Kidney capillary endothelial cell (primary cell): Measurements from ENCODE around the gene CPNE2.
"Not testable (repeated sequence)": the region's sequence is repeated elsewhere in the genome, so short reads cannot be mapped to it uniquely, and the experiment has no call there.

Source experiments
- DNase-seq: peaks from one replicate; pipeline ENCODE4 v3.0.0-alpha.2; 2018; ENCODE audit warnings: low spot score

The CPNE2 gene

DNA sequence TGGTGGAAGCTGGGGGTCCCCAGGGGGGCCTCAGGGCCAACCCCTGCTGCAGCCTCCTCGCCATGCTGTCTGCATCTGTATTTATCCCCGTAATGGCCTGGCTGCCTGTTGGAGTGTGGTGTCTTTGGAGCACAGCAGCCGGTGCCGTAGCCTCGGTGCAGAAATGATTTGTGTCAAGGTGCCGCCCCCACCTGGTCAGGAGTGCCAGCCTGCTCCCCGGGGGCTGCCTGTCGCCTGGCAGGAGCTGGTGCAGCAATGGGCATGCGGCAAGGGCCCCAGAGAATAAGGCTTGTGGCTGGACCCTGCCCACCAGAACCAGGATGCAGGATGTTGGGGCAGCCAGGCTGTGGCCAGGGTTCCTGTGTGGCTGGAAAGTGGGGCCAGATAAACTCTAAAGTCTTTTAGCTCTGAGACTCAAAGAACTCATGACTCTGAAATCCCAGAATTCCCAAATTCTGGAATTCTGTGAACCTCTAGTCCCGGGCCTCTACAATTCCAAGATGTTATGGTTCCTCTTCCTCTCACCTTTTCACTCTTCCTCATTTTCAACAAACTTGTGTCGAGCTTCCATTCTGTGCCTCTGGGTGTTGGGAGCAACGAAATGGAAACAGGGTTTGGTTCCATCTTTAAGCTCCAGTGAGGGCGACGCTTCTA lies 5.9 kb downstream of the CPNE2 start:
- no peak for DNase-seq

DNA sequence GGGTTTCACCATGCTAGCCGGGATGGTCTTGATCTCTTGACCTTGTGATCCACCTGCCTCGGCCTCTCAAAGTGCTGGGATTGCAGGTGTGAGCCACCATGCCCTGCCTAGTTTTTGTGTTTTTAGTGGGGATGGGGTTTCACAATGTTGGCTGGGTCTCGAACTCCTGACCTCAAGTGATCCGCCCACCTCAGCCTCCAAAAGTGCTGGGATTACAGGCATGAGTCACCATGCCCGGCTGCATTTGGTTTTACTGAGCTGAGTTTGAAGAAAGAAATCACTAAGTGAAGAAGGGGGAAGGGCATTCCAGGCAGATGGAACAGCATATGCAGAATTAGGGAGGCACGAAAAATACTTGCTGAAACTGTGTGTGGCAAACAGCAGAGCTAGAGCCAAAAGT lies 7.6 kb downstream of the CPNE2 start:
- not testable (repeated sequence) for DNase-seq

DNA sequence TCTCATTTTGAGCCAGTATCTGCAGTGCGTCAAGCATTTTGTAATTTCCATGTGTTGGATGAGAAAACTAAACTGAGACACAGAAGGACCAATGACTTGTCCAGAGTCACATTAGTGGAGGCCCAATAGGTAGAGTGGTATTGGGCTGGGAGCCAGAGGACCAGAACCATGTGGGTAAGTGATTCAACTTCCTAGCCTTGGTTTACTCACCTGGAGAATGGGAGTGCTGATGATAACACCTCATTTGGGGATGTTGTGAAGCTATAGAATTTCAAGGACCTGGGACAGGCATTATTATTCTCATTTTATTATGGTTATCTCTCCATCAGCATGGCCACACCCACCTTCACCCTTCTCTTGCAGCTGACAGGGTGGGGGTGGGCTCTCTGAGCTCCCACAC lies 8.1 kb downstream of the CPNE2 start:
- no peak for DNase-seq

DNA sequence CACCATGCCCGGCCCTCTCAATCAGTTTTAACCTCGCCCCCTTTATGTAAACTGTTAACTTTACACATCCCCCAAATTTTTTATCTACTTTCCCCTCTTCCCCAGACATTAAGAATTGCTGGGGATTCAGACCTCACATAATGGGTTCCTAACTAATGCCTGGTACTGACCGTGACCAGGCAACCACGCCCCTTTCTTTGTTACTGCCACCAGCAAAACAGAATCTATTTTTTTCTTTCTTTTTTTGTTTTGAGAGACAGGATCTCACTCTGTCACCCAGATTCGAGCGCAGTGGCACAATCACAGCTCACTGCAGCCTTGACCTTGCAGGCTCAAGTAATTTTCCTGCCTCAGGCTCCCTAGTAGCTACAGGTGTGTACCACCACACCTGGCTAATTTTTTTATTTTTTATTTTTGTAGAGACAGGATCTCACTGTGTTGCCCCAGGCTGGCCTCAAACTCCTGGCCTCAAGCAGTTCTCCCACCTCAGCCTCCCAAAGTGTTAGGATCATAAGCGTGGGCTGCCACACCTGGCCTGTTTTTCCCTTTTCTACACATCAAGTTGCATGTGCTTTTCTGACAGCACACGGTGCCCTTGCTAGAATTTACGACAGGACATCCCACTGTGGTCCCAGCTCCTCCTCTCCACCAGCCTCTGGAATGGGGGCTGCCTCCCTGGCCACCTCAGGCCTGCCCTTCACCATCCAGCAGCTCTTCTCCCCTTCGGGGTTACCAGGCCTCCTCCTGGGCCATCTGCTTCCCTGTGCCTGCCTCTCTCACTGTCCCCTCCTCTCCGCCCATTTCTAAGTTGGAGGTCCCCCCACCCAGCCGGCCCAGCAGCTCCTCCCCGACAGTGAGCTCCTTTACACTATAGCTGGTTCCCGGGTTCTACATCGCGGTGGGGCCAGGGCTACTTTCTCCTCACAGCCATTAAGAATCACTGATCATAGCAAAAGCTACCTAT lies 10.8 kb downstream of the CPNE2 start:
- no peak for DNase-seq

DNA sequence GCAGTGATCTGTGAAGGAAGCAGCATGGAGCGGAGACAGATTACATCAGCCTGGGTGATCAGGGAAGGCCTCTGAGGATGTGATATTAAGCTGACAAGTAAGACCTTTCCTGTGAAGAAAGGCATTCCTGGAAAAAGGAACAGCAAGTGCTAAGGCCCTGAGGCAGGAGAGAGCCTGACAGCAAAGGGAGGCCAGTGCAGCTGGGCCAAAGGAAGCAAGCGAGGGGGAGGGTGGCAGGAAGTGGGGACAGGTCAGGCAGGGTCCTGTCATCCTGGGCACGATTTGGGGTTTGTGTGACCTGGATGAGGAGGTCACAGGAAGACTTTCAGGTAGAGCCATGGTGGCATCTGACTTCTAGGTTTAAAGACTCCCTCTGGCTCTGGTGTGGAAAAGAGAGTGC lies 12.3 kb downstream of the CPNE2 start:
- DNase-seq: no peak

DNA sequence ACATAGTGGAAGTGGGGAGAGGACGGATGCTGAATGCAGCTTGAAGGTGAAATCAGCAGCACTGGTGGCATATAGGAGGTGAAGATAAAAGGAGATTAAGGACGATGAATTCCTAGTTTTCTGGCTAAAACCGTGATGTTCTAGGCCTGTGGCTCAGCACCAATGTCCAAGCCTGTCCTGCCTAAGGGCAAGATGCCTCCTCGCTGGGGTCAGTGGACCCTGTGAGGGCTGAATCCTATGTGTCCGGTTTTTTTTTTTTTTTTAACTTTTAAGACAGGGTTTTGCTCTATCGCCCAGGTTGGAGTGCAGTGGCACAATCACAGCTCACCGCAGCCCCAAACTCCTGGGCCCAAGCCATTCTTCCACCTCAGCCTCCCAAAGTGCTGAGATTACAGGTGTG lies 12.8 kb downstream of the CPNE2 start:
- no peak for DNase-seq

DNA sequence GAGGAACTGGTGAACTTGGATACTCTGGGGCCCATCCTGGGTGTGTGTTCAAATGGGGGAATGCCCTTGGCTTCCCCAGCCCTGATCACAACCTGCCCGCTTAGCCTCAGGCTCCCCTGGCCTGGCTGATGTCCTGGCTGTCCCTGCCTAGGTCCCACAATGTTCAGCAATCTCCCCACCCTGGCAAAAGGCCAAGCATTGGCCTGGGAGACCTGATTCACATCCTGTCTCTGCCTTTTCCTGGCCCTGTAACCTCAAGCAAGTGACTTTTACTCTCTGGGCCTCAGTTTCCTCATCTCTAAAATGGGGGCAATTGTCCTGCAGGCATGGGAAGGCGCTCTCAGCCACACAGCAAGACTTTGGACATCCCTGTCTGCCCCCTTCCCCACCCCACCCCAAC lies 14.4 kb downstream of the CPNE2 start:
- peak; percentile 72 for DNase-seq

DNA sequence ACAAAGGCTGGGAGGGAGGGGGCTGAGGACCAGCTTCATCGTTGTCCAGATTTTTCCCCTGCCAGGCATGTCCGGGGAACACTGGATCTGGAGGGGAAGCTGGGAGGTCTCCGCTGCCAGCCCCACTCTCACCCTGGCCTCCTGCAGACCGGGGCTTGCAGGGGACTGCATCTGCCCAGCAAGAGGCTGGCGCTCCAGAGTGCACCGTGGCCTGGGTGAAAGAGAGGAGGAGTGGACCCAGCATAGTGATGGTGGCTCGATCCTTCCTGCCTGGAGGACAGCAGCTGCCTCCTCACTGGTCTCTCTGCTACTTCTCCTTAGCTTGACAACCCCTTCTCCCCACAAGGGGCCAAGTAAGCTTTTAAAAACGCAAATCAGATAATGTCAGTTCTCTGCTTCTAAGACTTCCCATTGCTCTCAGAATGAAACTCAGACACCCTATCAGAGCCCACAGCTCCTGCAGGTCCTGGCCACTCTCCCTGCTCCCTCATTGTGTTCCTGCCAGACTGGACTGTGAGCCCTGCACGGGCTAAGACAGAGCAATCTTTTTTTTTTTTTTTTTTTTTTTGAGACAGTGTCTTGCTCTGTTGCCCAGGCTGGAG lies 15.0 kb downstream of the CPNE2 start:
- no peak for DNase-seq

DNA sequence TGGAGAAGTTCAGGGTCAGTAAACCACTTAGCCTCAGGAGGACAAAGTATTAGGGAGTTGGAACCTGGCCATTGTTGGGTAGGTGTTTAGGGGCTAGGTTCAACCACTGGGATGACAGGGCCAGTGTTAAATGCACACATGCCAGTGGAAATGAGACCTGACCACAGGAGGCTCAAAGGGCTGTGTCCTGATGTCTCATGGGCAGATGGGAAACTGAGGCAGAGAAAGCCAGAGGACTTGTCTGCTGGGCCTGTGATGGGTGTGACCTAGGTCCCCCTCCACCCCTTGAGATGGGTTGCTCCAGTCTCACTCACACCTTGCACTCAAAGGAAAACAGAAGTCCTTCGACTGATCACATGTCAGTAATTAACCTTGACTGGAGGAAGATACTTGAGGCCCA lies 16.0 kb downstream of the CPNE2 start:
- no peak for DNase-seq

DNA sequence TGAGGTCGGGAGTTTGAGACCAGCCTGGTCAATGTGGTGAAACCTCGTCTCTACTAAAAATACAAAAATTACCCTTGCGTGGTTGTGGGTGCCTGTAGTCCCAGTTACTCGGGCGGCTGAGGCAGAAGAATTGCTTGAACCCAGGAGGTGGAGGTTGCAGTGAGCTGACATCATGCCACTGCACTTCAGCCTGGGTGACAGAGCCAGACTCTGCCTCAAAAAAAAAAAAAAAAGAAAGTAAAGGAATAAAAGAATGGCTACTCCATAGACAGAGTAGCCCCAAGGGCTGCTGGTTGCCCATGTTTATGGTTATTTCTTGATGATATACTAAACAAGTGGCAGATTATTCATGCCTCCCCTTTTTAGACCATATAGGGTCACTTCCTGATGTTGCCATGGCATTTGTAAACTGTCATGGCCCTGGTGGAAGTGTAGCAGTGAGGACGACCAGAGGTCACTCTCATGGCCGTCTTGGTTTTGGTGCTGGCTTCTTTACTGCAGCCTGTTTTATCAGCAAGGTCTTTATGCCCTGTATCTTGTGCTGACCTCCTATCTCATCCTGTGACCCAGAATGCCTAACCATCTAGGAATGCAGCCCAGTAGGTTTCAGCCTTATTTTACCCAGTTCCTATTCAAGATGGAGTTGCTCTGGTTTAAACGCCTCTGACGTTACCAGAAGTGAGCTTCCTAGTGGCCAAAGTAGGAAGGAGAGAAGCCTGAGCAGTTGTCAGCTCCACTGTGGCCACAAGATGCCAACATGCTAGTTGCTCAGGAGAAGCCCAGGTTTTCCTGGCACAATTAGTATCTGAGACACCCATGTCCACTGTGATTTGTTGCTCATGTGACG lies 17.1 kb downstream of the CPNE2 start:
- DNase-seq: not testable (repeated sequence)

DNA sequence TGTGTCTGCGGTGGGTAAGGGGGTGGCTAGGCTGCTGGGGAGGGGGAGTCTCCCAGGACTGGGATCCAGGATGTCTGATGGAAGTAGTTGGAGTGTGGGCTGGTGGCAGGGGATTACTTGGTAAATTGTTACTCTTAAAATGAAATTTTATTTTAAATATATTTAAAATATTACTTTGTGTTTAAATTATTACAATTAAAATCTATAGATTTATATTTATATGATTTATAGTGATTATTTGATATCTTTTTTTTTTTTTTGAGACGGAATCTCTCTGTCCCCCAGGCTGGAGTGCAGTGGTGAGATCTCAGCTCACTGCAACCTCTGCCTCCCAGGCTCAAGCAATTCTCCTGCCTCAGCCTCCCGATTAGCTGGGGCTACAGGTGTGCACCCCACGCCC lies 18.6 kb downstream of the CPNE2 start:
- no peak for DNase-seq

DNA sequence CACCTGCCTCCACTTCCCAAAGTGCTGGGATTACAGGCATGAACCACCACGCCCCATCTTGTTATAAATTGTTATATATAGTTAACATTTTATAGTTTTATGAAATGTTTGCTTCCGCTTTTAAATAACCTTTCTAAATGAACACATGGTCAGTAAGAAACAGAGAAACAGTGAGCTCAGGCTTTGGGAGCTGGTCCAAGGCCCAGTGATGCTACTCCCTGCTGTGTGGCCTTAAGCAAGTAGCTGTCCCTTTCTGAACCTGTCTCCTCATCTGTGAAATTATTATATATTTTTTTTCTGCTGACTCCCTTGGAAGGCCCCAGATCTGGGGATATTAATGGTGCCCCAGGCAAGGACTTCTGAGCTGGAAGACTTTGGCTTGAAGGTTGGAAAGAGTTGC lies 19.0 kb downstream of the CPNE2 start:
- no peak for DNase-seq

DNA sequence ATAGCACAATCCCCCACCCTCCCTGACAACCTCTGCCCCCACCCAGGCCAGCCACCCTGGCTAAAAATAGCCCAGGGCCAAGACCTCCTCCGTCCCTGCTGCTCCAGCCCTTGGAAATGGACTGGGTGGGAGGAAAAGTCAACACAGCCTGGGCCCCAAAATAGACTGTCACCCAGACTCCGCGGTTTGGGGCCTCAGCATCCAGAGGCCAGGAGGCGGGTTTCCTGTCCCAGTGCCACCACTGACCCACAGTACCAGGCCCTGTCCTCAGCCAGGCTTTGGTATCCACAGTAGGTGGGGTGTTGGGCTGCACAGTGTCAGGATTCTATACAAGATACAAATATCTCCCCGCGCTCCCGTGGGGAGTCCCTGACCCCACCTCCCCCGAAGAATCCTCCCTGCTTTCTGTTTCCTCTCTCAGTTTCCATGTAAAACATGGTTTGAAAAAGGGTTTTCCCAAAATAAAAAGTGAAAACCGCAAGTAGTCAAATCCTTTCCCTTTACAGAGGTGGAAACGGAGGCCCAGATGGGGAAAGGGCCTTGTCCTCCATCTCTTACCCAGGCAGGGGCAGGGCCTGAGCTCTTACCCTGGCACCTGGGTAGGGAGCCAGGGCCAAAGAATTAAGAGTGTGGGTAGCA lies 20.1 kb downstream of the CPNE2 start:
- no peak for DNase-seq

DNA sequence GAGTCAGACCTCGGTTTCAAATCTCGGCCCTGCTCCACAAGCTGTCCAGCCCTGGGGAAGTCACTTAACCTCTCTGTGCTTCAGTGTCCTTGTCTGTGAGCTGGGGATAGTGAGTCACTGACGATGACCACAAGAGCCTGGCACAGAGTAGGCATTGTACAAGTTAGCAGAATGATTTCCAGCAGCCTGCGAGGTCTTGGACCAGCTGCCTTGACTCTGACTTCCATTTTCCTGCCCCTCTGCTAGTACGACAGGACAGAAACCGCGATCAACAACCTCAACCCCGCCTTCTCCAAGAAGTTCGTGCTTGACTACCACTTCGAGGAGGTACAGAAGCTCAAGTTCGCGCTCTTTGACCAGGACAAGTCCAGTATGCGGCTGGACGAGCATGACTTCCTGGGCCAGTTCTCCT lies 20.7 kb downstream of the CPNE2 start:
- no peak for DNase-seq

DNA sequence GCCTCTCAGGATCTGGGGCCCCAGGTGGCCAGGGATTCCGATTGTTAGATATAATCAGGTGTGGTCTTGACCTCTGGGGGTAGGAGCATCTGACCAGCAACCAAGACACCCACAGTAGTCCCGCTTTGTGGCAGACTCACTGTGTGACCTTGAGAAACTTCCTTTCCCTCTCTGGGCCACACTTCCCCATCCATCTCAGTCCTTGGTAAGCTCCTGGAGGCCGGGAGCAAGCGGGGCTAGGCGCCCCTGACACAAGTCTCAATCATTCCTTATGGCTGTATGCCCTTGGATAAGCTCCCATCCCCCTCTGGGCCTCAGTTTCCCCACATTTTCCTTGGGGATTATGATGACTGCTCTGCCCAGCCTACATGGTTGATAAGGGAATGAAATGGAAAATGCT lies 21.3 kb downstream of the CPNE2 start:
- no peak for DNase-seq

DNA sequence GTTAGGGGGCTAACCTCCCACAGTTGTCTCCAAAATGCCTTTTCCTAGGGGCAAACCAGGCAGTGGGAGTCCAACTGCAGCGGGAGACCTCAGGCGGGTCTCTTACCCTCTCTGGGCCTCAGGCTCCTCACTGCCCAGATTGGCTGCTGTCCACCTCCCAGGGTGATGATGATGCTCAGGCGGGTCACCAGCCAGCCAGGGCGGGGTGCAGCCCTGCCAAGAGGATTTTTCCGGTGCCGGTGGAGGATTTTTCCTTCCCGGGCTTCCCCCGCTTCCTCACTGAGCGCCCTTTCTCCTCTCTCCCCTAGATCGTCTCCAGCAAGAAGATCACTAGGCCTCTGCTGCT lies 22.8 kb downstream of the CPNE2 start:
- no peak for DNase-seq

DNA sequence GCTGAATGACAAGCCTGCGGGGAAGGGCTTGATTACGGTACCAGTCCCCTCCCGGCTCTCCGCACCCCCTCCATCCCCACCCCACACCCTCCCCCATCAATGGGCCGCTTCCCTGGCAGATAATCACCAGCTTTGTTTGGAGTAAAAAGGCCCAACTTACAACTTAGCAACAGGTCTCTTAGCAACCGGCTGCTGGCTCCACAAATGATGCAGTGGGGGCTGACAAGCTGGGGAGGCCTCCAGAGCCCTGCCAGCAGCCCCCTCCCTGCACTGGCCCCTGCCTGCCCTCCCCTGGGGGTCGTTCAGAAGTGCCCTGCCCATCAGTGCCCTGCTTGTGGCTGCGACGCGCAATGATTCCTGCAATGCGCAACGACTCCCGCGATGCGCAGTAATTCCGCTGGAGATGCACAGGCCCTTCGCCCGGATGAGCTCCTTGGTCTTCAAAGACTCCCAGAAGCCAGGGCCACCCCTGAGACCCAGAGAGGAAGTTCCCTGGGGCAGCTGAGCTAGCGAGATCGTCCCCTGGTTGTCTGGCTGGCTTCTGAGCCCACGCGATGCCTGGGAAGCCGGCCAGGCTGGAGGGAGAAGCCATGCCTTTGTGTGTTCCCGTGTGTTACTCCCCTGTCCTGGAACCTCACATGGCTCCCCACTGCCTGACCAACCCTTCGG lies 23.3 kb downstream of the CPNE2 start:
- no peak for DNase-seq

DNA sequence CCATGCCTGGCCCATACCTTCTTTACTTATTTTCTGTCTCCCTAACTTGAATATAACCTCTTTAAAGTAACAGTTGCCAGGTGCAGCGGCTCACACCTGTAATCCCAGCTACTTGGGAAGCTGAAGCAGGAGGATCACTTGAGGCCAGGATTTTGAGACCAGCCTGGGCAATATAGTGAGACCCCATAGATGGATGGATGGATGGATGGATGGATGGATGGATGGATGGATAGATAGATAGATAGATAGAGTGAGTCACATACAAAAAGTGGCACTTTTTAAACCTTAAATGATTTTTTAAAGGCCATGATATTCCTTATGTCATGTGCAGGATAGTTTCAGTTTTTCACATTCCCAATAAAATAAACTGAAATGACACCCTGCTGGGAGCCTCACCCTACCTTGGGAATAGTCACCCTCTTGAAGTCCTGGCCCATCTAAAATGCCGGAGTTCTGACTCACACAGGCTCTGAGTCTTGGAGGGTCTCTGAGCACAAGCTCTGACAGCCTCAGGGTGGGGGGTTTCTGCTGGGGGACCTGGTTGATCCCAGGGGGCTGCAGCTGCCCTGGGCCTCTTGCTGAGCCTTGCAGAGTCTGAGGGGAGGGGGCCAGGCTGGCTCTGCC lies 26.2 kb downstream of the CPNE2 start:
- no peak for DNase-seq

DNA sequence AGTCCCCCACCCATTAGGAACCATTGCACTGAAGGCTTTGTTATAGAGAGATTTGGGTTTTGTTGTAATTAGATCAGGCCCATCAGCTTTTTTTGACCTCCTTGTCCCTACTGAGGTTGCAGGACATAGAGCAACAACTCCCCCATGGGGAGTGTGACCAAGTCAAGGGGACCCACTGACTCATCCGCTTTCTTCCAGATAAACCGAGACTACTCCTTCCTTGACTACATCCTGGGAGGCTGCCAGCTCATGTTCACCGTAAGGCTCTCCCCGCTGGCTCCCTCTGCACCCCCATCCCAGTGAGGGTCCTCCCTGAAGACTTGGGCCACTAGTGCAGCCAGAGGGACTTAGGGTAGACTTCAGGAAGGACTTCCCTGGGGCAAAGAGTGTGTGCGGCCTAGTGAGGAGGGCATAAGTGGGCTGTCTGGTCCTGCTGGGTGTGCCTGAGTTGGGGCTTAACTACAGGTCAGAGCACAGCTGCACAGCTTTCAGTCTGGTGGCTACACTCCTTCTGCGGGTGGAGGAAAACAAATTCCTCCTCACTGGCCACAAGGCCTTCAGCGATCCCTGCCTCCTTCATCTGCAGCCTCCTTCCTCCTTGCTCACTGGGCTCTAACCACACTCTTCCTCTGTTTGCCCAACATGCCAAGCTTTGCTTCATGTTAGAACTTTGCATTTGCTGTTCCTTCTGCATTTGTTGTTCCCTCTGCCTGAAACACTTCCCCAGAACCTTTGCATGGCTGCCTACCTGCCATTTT lies 31.0 kb downstream of the CPNE2 start:
- no peak for DNase-seq
